ENCODE data around the gene PAK2.

The PAK2 gene

DNA sequence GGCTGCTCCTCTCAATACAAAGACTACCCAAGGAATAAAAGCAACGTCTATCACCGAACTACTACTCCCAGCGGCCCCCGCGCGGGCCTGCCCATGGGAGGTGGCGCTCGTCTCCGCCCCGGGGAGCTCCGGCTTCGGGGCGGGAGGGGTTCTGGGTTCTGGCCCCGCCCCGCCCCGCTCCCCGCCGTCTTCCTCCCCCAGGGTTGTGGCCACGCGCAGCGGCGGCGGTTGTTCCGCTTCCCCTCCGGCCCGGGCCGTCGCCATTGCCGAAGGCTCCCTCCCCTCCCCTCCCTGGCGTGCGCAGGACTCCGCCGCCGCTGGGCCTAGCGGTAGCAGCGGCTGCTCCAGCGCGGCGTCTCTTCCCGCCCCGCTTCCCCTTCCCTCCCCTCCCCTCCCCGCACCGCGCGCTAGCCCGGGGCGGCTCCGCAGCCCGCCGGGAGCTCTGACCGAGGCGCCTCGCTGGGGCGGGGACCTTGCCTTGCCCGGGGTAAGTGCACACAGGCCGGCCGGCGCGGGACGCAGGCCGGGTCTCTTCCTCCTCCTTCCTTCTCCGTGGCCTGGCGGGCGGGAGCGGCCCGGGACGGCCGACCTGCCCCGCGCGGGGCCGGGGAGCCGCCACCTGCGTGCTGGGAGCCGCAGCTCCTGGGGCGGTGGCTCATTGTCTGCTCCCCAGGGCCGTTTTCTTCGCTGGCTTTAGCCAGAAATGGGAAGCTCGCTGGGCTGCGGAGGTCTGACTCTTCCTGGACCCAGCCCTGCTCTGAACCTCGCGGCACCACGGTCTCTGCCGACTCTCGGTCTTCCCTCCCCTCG is at the start of gene PAK2:
Gene PAK2 (plus strand): TSS at position 187 of the 810 bp plus-strand sequence. CDS start 42,790 bp downstream, outside the sequence.
- Histone ChIP-seq H3K4me3 (replicated peaks; ENCODE audit: low read depth, low read length) (peak within 1 kb of the TSS; percentile 96), H3K27me3 (replicated peaks; ENCODE audit: control insufficient read depth, insufficient read depth, low read length) (no peaks in the 10 kb centered on the region), H3K36me3 (ENCODE audit: control insufficient read depth, insufficient read depth, low read length) (no peaks in the 10 kb centered on the region)
- TF ChIP-seq CTCF (IDR thresholded peaks at IDR 0.05; ENCODE audit: insufficient read depth, low read length, poor library complexity, severe bottlenecking): no peak
- DNase-seq (ENCODE audit: extremely low read depth, insufficient read length): peak; percentile 93

DNA sequence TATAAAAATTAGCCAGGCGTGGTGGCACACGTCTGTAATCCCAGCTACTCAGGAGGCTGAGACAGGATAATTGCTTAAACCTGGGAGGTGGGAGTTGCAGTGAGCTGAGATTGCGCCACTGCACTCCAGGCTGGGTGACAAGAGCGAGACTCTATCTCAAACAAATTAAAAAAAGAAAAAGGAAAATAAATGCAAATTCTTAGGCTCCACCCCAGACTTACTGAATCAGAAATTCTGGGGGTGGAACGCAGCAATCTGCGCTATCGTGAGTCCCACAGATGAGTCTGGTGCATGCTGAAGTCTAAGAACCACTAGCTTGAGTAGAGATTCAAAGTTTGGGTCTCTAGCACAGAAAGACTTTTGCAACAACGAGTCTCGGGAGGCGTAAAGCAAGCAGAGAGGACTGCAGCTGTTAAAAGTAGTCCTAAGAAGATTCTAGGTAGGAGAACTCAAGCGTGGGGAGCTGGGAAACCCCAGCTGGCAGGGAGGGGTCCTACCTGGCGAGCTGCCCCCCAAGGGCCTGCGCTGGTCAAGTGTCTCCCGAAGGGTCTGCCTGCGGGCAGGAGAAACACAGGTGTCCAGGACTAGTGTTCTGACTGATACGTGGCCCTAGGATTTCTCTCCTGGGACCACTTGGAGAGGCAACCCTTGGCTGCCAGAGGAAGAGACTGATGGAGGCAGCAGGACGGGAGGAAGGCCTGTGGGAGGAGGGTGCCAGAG is 49.6 kb upstream of the PAK2 start:
- TF ChIP-seq CTCF (IDR thresholded peaks at IDR 0.05; ENCODE audit: insufficient read depth, low read length, poor library complexity, severe bottlenecking): no peak
- H3K27me3 ChIP-seq (replicated peaks; ENCODE audit: control insufficient read depth, insufficient read depth, low read length): no peaks in the 10 kb centered on the region
- no peaks in the 10 kb centered on the region for H3K36me3 ChIP-seq (ENCODE audit: control insufficient read depth, insufficient read depth, low read length)
- H3K4me3 ChIP-seq (replicated peaks; ENCODE audit: low read depth, low read length): no peak overlapping the region
- DNase-seq (ENCODE audit: extremely low read depth, insufficient read length): no peak

- no peaks in the 10 kb centered on the region for H3K36me3 ChIP-seq (ENCODE audit: control insufficient read depth, insufficient read depth, low read length)
These were observed 48.3 kb upstream of the PAK2 start for GRCh38 chr3:196691386-196691785.

DNA sequence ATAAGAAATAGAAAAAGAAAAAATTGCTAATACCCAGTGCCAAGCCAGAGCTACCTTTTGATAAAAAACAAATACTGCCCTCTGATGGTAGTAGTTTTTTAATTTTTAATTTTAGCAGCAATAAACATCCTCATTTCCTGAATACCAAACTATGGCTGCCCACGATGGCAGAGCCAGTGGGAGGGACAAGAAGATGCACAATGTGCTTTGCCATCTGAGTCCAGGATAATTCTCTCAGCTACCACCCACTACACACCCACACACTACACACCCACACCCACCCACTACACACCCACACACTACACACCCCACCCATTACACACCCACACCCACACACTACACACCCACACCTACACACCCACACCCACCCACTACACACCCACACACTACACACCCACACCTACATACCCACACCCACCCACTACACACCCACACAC is 45.4 kb upstream of the PAK2 start:
- peak; percentile 2 for TF ChIP-seq CTCF (IDR thresholded peaks at IDR 0.05; ENCODE audit: insufficient read depth, low read length, poor library complexity, severe bottlenecking)
- Histone ChIP-seq H3K36me3 (ENCODE audit: control insufficient read depth, insufficient read depth, low read length) (no peaks in the 10 kb centered on the region), H3K27me3 (replicated peaks; ENCODE audit: control insufficient read depth, insufficient read depth, low read length) (no peaks in the 10 kb centered on the region), H3K4me3 (replicated peaks; ENCODE audit: low read depth, low read length) (no peak overlapping the region)
- no peak for DNase-seq (ENCODE audit: extremely low read depth, insufficient read length)

More at GRCh38 chr3:196691386-196691785, 48.3 kb upstream of the PAK2 start:
- DNase-seq (ENCODE audit: extremely low read depth, insufficient read length): no peak
- no peak for TF ChIP-seq CTCF (IDR thresholded peaks at IDR 0.05; ENCODE audit: insufficient read depth, low read length, poor library complexity, severe bottlenecking)
- no peaks in the 10 kb centered on the region for H3K27me3 ChIP-seq (replicated peaks; ENCODE audit: control insufficient read depth, insufficient read depth, low read length)
- H3K4me3 ChIP-seq (replicated peaks; ENCODE audit: low read depth, low read length): no peak overlapping the region

DNA sequence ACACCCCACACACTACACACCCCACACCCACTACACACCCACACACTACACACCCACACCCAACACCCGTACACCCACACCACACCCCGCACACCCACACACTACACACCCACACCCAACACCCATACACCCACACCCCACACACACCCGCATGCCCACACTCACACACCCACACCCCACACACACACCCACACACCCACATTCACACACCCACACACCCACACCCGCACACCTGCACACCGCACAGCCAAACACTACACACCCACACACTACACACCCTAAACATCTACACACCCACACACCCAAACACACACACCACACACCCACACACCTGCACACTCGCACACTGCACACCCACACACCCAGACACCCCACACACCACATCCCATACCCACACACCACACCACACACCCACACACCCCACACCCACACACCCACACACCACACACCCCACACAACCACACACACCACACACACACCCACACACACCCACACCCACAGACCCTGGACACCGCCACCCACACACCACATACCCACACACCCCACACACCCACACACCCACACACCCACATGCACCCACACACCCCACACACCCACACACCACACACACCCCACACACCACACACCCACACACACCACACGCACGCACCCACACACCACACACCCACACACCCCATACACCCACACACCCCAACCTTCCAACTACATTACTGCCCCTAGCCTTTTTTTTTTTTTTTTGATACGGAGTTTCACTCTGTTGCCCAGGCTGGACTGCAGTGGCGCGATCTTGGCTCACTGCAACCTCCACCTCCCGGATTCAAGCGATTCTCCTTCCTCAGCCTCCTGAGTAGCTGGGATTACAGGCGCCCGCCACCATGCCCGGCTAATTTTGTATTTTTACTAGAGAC is 44.5 kb upstream of the PAK2 start:
- H3K36me3 ChIP-seq (ENCODE audit: control insufficient read depth, insufficient read depth, low read length): no peaks in the 10 kb centered on the region
- H3K27me3 ChIP-seq (replicated peaks; ENCODE audit: control insufficient read depth, insufficient read depth, low read length): no peaks in the 10 kb centered on the region
- H3K4me3 ChIP-seq (replicated peaks; ENCODE audit: low read depth, low read length): no peak overlapping the region
- TF ChIP-seq CTCF (IDR thresholded peaks at IDR 0.05; ENCODE audit: insufficient read depth, low read length, poor library complexity, severe bottlenecking): no peak
- DNase-seq (ENCODE audit: extremely low read depth, insufficient read length): no peak

Measured in GM06990 (cell line).